Fibroblast of villous mesenchyme (primary cell): ENCODE results near the gene CUTC. TPM values are rescaled to one million over a fixed set of nuclear protein-coding genes. Genes with fewer than 3 reads are reported as not detected.

Experiments
- DNase-seq: peaks from one replicate; pipeline ENCODE4 v3.0.0-alpha.2; 2010; ENCODE audit warnings: low read depth
- H3K4me3 ChIP-seq: 2 replicates; pipeline ENCODE4 v1.5.1; 2011; ENCODE audit warnings: low read depth, mild to moderate bottlenecking, low read length
- CTCF ChIP-seq: IDR thresholded peaks from 2 replicates; pipeline ENCODE4 v1.5.1; 2012; ENCODE audit warnings: low read depth, mild to moderate bottlenecking, low read length; ENCODE audit not compliant: insufficient read depth
- total RNA-seq: library from RNA; depleted of rRNA; stranded (reverse); fragments of >200 nt; gene quantifications from 2 replicates; pipeline ENCODE4 v1.2.3, GENCODE V29; 2012

The CUTC gene
- total RNA-seq, 1 donor: 19.0 TPM

GRCh38 chr10:99779335-99779734 is 47.3 kb downstream of the CUTC start:
- H3K4me3 ChIP-seq: peak overlapping the region; percentile 28
- TF ChIP-seq CTCF: no peak
- peak; percentile 76 for DNase-seq

GRCh38 chr10:99781734-99782429 is 49.8 kb downstream of the CUTC start:
- TF ChIP-seq CTCF: no peak
- H3K4me3 ChIP-seq: no peak overlapping the region
- DNase-seq: no peak

GRCh38 chr10:99782447-99783286 is 50.6 kb downstream of the CUTC start, which contains the start of gene ABCC2:
TSS of gene ABCC2 (plus strand) at chr10:99782640. CDS start at chr10:99782845, 205 bp downstream.
- TF ChIP-seq CTCF: no peak
- no peak within 1 kb of the TSS for H3K4me3 ChIP-seq
- DNase-seq: no peak

- no peak for TF ChIP-seq CTCF
- DNase-seq: peak; percentile 76
- H3K4me3 ChIP-seq: no peak overlapping the region
Measured at GRCh38 chr10:99784016-99784726, 52.1 kb downstream of the CUTC start.

- DNase-seq: no peak
- no peak overlapping the region for H3K4me3 ChIP-seq
- no peak for TF ChIP-seq CTCF
Measured at GRCh38 chr10:99784727-99785441, 52.9 kb downstream of the CUTC start.

- no peak overlapping the region for H3K4me3 ChIP-seq
- no peak for DNase-seq
- TF ChIP-seq CTCF: no peak
Measured at GRCh38 chr10:99785646-99786045, 53.6 kb downstream of the CUTC start.
